ENCODE data around the gene PPP2R5E. TPM values are rescaled to one million over a fixed set of nuclear protein-coding genes. Genes with fewer than 3 reads are reported as not detected.

PPP2R5E gene
- total RNA-seq, 1 experiment from 2014 or later = 47.2 TPM

Other genes starting within 250 kb of the PPP2R5E start
- gene GPHB5, start 224.4 kb downstream of the PPP2R5E start, total RNA-seq (2021; ENCODE audit: unreplicated experiment) = not detected
- 13.0 TPM for gene WDR89, start 98.5 kb upstream of the PPP2R5E start, total RNA-seq (2021; ENCODE audit: unreplicated experiment)
- gene SGPP1, start 184.7 kb upstream of the PPP2R5E start, total RNA-seq (2021; ENCODE audit: unreplicated experiment) = 30.0 TPM